NCI-H446 treated with DMSO at 0.1 percent for 48 hours (cell line): ENCODE results near the gene FBXO8.

Source experiments
- DNase-seq: peaks from one replicate; lab custom pipeline; 2025; lab: John Stamatoyannopoulos, UW

The FBXO8 gene

GRCh38 chr4:174244441-174244840 is 39.0 kb downstream of the FBXO8 start:
- no peak for DNase-seq

GRCh38 chr4:174241162-174241561 is 42.3 kb downstream of the FBXO8 start:
- DNase-seq = no peak

GRCh38 chr4:174236359-174236758 is 47.1 kb downstream of the FBXO8 start:
- DNase-seq = no peak

GRCh38 chr4:174230680-174231079 is 52.8 kb downstream of the FBXO8 start:
- no peak for DNase-seq

- DNase-seq = no peak
Observed at GRCh38 chr4:174230148-174230547, 53.3 kb downstream of the FBXO8 start.

GRCh38 chr4:174228988-174229387 is 54.5 kb downstream of the FBXO8 start:
- DNase-seq = no peak

- no peak for DNase-seq
Observed at GRCh38 chr4:174225349-174226049, 58.0 kb downstream of the FBXO8 start.

GRCh38 chr4:174224550-174224949 is 58.9 kb downstream of the FBXO8 start:
- no peak for DNase-seq

- no peak for DNase-seq
Observed at GRCh38 chr4:174222266-174222872, 61.1 kb downstream of the FBXO8 start.

- DNase-seq = no peak
Observed at GRCh38 chr4:174218127-174218790, 65.2 kb downstream of the FBXO8 start.

- DNase-seq = no peak
Observed at GRCh38 chr4:174217273-174218126, 66.0 kb downstream of the FBXO8 start.

GRCh38 chr4:174216799-174217272 is 66.6 kb downstream of the FBXO8 start:
- DNase-seq = no peak

GRCh38 chr4:174215961-174216680 is 67.3 kb downstream of the FBXO8 start:
- DNase-seq = no peak

GRCh38 chr4:174215057-174215456 is 68.4 kb downstream of the FBXO8 start:
- DNase-seq = no peak

- no peak for DNase-seq
Observed at GRCh38 chr4:174214101-174214878, 69.2 kb downstream of the FBXO8 start.

- no peak for DNase-seq
Observed at GRCh38 chr4:174213731-174214100, 69.8 kb downstream of the FBXO8 start.

- no peak for DNase-seq
Observed at GRCh38 chr4:174212061-174212460, 71.4 kb downstream of the FBXO8 start.

- no peak for DNase-seq
Observed at GRCh38 chr4:174211622-174212044, 71.8 kb downstream of the FBXO8 start.

- DNase-seq = no peak
Observed at GRCh38 chr4:174210952-174211490, 72.4 kb downstream of the FBXO8 start.

- no peak for DNase-seq
Observed at GRCh38 chr4:174210354-174210753, 73.1 kb downstream of the FBXO8 start.

- DNase-seq = no peak
Observed at GRCh38 chr4:174209341-174209740, 74.1 kb downstream of the FBXO8 start.
